ENCODE data around the gene GPC6.

- TF ChIP-seq CTCF (IDR thresholded peaks at IDR 0.05; ENCODE audit: low read length) (no peak), EZH2 (IDR thresholded peaks at IDR 0.05; ENCODE audit: borderline replicate concordance, low read length) (no peak)
Measured at GRCh38 chr13:93859716-93860115, 633.1 kb downstream of the GPC6 start.

Data from OCI-LY1 (cell line).